GM21367 (cell line): Measurements from ENCODE around the gene F10.

Experiments used
- ATAC-seq: cut with Tn5 transposase; IDR thresholded peaks from one replicate; pipeline ENCODE4 v1.9.1; 2021; ENCODE audit not compliant: unreplicated experiment

Gene F10

DNA sequence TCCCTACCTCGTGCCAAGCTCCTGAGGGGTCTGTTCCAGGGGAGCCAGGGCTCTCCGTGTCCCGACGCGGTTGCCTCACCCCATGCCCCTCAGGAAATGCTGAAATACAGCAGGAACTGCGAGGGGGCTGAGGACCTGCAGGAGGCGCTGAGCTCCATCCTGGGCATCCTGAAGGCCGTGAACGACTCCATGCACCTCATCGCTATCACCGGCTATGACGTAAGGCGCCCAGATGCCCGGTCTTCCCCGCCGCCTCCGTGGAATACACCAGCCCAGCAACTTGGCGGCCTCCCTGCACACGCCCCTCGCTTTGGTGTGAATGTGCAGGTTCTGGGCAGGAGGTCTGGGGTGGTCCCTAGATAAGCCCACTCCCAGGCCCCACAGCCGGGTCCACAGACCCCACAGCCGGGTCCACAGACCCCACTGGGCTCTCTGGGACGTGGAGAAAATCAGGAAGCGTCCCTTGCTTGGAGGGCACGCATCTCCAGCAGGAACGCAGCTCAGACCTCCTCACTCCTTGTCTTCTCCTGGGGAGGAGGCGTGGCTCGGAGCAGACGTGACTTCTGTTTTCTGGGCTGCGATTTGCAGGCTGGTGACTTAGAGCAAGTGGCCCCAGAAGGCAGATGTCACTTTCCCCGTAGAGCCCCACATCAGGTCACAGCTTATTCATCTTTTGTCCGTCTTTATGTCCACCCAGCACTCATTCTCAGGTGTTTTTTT, 36.4 kb upstream of the F10 start:
- ATAC-seq = no peak

DNA sequence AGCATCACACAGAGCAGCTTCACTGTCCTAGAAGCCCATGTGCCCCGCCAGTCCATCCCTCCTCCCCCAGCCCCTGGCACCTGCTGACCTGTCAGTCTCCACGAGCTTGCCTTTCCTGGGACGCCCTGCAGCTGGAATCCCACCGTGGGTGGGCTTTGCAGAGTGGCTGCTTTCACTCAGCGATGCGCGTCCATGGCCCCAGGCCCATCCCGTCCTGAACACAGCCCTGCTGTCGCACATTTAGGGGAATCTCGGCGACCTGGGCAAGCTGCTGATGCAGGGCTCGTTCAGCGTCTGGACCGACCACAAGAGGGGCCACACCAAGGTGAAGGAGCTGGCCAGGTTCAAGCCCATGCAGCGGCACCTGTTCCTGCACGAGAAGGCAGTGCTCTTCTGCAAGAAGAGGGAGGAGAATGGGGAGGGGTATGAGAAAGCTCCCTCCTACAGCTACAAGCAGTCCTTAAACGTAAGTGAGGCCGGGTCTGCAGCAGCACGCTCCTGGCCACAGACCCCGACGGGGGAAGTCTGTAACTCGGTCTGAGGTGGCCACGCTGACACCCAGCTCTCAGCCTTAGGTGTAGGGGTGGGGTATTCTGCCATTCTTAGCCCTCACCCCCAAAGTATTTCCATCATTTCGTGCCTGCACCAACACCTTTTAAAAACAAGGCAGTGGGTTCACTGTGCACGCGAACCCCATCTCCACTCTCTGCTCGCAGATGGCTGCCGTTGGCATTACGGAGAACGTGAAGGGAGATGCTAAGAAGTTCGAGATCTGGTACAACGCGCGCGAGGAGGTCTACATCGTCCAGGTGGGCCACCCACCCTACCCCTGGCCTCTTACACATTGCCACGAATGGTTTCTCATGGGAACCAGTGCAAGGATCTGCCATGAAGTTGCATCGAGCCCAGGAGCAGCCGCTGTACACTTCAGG, 35.3 kb upstream of the F10 start:
- ATAC-seq = no peak

DNA sequence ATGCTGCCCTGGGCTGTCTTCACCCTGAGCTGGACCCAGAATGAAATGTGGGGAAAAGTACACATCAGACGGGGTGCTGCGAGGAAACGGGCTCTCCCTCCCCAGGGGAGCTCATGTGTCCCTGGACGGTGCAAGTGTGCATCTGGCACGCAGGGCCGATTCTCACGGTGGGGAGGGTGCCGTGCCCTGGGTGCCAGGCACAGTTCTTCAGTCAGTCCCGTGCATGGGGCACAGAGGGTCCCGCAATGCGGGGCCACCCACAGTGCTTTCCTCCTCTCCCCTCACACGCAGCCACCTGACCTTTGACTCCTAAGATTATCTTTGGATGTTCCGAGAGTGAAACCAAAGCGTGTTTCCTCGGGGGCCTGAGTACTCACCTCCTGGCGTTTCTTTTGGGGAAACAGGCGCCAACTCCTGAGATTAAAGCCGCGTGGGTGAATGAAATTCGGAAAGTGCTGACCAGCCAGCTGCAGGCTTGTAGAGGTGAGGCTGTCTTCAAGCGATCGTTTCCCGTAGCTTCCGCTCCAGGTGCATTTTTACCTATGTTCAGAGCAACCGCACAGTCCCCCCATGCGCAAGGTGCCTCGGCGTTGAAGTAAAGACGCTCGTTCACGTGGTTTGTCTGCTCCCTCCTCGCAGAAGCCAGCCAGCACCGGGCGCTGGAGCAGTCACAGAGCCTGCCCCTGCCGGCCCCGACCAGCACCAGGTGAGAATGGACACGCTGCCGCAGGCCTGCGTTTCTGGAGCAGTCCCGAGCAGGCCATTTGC, 34.5 kb upstream of the F10 start:
- no peak for ATAC-seq

DNA sequence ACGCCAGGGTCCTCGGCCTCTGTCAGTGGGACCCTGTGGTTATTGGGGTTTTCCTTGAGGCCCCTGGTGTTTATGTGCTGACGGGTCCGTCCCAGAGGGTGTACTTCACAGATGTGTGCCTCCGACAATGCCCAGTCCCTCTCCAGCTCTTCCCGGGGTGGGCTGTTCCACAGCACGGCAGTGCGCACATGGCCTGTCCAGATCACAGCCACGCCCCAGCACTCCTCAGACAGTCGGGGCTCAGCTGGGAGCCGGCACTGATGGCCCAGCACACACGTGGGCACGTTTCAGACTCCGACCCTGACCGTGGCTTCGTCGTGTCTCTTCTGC, 33.9 kb upstream of the F10 start:
- no peak for ATAC-seq

DNA sequence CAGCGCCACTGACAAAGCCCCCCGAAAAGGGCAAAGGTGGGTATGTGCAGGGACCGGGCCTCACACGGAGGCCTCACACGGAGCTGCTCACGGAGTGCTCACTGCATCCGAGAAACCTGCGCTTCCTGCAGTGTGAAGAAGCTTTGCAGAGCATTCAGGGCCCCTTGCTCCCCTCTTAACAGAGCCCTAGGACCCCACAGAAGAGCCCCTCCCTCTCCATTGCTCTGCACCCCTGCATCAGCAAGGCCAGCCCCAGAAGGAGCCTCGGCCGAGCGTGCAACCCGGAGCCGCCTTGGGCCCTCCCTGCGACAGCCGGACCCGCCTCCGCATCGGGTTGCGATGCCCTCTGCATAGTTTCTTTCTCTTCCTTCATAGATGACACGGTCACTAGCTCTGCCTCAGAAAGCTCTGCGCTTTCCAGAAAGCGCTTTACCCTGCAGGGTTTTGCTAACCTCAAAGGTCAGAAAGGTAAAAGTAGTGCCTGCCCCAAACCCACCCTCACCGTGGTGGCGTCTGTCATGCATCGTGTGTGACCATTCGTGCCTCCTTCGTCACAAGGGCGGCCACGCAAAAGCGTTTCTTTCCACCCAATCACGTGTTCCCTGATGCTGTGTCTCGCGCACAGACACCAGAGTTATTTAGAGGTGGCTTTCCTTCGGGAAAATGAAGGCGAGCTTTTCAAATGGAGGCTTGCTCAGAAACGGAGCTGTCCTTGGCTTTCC, 32.7 kb upstream of the F10 start:
- no peak for ATAC-seq

DNA sequence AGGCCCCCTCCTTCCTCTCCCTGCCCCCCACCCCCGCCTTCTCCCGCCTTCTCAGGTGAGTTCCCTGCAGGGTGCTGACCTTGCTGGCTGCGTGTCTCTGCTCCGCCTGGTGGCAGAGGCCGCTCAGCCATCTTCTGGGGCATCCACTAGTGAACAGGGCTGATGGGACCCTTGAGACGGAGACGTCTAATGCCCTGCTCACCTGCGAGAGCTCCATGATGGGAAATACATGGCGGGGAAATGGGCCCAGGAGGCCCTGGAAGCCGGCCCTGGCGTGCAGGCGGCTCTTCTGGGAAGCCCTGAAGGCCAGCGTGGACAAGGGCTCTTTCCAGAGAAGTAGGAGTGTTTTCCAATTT, 32.2 kb upstream of the F10 start:
- ATAC-seq = no peak

DNA sequence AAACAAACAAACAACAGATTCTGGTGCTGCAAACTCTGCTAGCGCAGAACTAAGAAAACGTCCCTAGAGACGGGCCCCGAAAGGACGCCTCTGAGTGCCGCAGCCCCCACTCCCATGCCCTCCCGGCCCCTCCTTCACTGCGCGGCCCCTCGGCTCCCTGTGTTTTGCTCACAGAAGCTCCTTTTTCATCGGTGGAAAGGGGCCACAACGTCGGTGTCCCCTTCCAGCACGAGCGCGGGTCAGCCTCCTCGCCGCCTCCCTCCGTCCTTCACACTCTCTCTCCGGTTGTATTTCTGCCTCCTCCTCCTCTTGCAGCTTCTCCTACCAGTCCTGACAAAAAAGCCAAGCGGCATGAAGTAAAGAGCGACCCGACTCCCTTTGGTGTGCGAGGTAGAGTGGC, 31.8 kb upstream of the F10 start:
- no peak for ATAC-seq

DNA sequence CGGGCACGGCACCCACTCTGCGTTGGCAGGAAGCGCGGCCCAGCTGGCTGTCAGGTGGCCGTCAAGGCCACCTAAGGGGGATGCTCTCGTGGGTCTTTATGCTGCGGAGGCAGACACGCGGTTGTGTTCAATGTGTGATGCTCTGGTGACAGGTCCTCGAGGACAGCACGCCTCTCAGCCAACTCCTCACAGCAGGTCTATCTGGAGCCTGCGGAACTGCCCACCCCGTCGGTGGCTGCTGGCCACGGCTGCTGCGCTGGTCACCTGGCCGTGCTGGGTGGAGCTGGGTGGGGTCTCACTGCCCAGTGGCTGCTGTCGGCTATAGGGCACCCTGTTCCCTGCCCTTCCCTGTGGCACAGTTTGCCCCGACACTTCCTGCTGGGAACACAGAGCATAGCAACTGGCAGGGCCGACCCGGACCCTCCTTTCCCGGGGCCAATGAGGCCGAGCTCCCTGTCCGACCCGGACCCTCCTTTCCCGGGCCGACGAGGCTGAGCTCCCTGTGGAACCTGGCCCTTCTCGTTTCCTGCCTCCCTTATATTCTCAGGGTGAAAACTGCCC, 31.3 kb upstream of the F10 start:
- ATAC-seq = no peak

DNA sequence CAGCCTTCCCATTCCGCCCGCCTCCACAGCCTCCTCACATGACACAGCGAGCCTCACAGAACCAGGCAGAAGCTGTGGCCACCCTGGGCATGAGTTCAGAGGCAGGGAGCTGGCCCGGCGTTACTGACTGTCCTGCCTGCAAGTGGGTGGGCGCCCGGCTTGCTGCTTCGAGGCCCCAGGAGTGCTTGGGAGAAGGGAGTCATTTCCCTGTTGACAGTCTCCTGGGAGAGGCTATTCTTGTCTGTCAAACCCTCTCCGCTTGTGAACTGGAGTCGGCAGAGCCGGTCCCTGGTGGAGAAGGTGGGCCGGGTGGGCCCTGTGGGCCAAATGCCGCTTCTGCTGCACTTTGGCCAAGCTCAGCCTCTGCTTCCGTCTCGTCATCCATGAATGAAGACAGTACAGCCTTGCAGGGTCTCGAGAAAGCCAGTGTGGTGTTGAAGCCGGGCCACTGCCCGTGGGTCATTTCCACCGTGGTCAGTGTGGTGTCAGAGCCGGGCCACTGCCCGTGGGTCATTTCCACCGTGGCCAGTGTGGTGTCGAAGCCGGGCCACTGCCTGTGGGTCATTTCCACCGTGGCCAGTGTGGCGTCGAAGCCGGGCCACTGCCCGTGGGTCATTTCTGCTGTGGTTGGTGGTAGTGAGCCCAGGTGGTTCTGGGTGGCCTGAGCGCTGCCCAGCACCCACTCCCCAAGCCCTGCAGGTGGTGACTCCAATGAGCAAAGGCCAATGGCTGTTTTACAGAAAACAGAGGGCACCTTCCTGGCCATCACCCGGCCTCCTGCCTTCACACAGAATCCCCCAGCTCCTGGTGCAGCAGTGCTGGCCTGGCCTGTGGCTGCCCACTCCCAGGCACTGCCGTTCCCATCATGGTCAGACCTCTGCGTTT, 30.5 kb upstream of the F10 start:
- no peak for ATAC-seq

DNA sequence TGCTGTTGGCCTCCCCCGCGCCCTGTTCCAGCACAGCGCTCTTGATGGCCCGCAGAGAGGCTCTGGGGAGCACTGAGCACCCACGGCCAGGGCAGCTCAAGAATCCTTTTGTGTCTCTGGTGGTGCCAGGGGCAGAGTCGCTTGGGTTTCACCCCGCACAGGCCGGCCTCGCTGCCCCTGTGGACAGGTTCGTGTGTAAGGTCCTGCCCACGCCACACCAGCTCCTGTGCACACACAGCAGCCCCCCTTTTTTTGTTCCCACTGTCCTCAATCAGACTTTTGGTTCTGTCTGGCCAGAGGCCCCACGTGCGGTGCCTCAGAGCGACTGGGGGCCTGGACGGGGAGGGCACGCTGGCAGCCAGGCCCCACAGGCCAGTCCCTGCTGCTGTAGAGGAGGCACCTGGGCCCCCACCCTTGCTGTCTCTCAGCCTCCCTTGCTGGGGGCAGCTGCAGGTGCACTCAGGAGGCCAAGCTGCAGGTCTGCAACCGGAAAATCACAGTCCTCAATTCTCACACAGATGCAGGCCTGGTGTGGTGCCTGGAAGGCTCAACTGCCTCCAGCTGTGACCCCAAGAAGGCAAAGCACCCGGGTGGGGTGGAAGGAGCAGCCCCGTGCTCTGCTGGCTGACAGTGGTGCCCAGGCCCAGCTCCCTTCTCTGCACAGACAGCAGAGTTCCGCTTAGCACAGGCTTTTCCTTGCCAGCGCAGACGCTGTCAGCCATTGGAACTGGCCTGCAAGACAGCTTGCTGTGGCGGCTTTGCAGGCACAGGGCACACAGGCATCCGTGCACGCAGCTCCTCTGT, 29.6 kb upstream of the F10 start:
- no peak for ATAC-seq

DNA sequence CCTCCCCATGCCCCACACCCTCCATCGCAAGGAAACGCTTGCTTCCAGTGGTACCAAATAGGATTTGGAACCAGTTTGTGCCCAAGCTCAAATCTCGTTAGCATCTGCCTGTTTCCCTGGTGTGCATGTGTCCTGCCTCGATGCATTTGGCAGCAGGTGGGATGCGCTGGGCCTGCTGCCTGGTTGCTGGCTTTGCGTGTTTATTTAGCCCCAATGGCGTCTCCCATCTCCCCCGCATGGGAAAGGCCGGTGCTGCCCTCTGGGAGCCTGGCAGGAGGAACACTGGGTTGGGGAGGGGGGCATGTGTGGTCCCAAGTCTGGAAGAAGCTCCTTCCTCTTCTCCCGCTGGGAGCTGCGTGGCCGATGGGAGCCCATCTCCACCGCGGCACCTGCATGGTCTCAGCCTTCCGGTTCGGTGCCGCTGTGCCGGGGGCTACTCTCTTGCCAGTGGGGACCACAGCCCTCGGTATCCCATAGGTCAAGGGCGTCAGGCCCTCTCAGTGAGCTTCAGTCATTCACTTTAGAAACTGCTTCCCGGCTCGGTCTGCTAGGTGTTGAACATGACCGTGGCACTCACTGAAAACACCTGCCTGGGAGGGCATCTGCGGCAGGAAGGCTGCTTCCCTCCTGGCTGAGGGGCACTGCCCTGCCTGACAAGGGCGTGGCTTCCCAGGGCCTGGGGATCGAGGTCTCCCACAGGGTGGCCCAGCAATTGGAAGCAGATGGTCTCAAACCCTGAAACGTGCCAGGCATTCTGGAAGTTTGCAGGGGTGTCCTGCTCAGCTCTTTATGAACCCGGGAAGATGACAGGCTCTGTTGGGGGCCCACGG, 28.8 kb upstream of the F10 start:
- ATAC-seq = no peak

DNA sequence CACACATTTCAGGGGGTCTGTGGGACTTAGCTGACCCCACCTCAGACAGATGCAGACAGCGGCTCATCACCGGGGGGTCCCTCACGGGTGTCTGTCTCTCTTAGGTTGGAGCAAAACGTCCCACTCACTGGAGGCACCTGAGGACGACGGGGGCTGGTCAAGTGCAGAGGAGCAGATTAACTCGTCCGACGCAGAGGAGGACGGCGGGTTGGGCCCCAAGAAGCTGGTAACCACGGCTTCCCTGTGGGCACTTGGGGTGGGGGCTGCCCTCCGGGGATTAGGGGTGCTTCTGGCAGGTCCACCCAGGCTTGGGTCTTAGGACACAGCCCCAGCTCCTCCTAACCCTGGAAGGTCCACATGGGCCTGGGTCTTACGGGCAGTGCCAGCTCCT, 28.2 kb upstream of the F10 start:
- ATAC-seq = no peak

DNA sequence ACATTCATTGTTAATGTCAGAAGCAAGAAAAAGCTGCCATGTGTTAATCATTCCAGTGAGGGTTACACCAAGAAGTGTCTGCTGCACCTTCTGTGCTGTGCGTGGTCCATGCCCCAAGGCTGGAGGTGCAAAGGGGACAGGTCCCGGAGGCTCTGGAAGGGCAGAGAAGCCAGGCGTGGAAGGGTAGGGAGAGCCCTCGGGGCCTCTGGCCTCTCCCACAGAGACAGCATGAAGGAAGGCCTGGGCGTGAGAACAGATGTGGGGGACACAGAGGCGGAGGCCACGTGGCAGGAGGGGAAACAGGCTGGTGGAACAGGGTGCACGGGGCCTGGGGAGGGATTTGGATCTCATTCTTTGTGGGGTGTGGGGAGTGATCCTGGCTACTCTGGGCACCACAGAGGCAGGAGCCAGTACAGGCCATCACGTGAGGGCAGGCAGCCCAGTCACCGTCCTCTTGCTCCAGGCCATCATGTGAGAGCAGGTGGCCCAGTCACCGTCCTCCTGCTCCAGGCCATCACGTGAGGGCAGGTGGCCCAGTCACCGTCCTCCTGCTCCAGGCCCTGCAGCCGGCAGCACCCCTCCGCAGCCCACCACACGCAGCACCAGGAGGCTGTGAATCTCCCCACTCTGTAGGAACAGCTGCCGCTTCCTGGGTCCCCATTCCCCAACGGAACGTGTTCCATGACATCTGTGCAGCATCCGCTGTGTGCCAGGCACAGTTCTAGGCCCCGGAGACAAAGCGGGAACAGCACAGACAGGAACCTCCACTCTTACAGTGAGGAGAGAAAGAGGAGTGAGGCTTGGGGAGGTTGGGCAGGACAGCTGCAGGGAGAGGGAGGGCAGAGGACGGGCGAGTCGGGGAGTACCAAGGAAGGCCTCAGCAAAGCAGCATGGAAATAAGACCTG, 27.2 kb upstream of the F10 start:
- ATAC-seq = no peak

DNA sequence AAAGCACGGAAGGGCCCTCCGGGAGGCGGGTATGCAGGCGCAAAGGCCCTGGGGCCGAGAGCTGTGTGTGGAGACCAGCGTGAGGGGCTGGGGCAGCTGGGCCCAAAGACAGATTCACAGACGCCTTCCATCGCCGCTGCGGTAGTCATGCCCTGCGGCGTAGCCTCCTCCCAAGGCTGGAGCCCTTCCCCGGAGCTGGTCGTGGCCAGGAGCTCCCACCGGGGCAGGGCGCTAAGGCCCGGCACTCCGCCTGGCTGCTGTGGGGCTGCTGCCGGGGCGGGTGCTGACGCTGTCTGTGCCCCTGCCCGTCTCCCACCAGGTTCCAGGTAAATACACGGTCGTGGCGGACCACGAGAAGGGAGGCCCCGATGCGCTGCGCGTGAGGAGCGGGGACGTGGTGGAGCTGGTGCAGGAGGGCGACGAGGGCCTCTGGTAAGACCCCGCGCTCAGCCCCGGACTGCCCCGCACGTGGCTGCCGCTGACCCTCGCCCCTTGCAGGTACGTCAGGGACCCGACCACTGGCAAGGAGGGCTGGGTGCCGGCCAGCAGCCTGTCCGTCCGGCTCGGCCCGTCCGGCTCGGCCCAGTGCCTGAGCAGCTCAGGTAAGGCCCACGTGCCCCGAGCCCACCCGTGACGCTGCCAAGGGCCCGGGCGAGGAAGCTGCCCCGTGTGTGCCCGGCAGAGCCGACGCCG, 26.4 kb upstream of the F10 start:
- no peak for ATAC-seq

DNA sequence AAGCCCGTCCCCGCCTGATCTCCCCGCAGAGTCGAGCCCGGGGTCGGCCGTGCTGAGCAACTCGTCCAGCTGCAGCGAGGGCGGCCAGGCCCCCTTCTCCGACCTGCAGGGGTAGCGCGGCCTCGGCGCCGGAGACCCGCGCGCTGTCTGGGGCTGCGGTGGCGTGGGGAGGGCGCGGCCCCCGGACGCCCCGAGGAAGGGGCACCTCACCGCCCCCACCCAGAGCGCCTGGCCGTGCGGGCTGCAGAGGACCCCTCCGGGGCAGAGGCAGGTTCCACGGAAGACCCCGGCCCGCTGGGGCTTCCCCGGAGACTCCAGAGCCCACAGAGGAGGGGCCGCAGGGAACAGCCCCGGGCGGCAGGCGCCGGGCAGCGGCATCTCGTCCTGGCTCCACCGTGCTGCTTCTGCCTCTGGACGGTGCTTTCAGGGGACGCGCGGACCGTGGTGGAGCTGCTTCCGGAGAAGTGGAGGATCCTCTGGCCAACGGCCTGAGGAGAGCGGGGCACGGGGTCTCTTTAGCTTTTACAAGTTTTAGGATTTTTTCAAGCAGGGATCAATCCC, 25.8 kb upstream of the F10 start:
- ATAC-seq = no peak

DNA sequence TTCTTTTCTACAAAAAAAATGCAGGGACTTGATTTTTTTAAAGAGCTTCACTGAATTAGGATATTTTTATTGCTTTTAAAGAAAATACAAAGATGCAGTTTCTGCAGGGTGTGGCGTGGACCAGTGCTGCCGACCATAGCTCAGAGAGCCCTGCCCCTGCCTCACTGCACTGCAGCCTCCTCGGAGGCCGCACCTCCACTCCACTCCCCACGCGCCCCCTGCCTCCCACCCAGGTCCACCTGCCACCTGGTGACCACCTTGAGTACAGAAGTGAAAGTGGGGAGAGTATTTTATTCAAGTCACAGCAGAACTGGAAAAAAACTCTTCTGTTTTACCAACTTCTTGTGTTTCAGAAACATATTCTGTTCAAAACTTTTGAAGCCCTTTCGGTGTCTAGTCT, 24.9 kb upstream of the F10 start:
- ATAC-seq = no peak
